K562 (cell line): ENCODE results near the gene C13orf42.

Experiments
- EZH2 ChIP-seq: IDR thresholded peaks from 2 replicates; pipeline ENCODE4 v1.6.1; 2012; ENCODE audit warnings: low read depth, mild to moderate bottlenecking, inconsistent platforms, low read length, borderline replicate concordance
- JUND ChIP-seq, 2 experiments: IDR thresholded peaks; 2 replicates in 1 of 2; 3 replicates in 1 of 2; pipeline ENCODE4 v1.6.1; 2011; ENCODE audit warnings: borderline replicate concordance in 2 of 2, low read depth in 2 of 2, low read length in 2 of 2, improper control_type of control experiment in 1 of 2, missing biosample characterization in 1 of 2, missing genetic modification characterization in 1 of 2, missing genetic modification reagents in 1 of 2
- POLR2G ChIP-seq: fragments of 200-400 bp; formaldehyde crosslinking; IDR thresholded peaks from 2 replicates; pipeline ENCODE4 v1.6.1; 2017; ENCODE audit warnings: low read depth, mild to moderate bottlenecking, antibody characterized with exemption, low read length, moderate library complexity
- RFX5 ChIP-seq: IDR thresholded peaks from 2 replicates; pipeline ENCODE4 v1.6.1; 2011; ENCODE audit warnings: low read depth, mild to moderate bottlenecking, improper control_type of control experiment, low read length
- SRF ChIP-seq, 2 experiments: fragments of 250-450, 450-650 bp in 1 of 2; sonication (Bioruptor Pico) in 1 of 2; sonication (generic) in 1 of 2; formaldehyde crosslinking; IDR thresholded peaks; 2 replicates each; pipeline versions ENCODE4 v1.5.0 to v1.5.1; 2020 to 2022; ENCODE audit warnings: mild to moderate bottlenecking in 1 of 2, missing genetic modification reagents in 1 of 2
- TAF1 ChIP-seq: IDR thresholded peaks from 2 replicates; pipeline ENCODE4 v1.6.1; 2011; ENCODE audit warnings: mild to moderate bottlenecking, low read length, moderate library complexity; ENCODE audit not compliant: insufficient read depth, control insufficient read depth, severe bottlenecking; ENCODE audit errors: extremely low read depth
- ZC3H11A ChIP-seq: IDR thresholded peaks from 2 replicates; pipeline ENCODE4 v1.6.1; 2012; ENCODE audit warnings: low read depth, low read length, improper control_type of control experiment
- TF ChIP-seq, protein P1 (sequence below): sonication (generic); formaldehyde crosslinking; IDR thresholded peaks from 2 replicates; pipeline ENCODE4 v1.8.0; 2023; ENCODE audit warnings: missing genetic modification reagents, mild to moderate bottlenecking, borderline replicate concordance
- TF ChIP-seq, protein P2 (sequence below): fragments of 250-450 bp; sonication (Bioruptor Pico); IDR thresholded peaks from 2 replicates; pipeline ENCODE4 v1.8.0; 2021; ENCODE audit warnings: mild to moderate bottlenecking, moderate library complexity
- TF ChIP-seq, protein P3 (sequence below), 3 experiments: IDR thresholded peaks in 2 of 3; conservative IDR thresholded peaks in 1 of 3; 2 replicates each; pipeline ENCODE4 v1.5.1; 2011 to 2012; ENCODE audit warnings: low read length in 3 of 3, mild to moderate bottlenecking in 3 of 3, control low read depth in 2 of 3, improper control_type of control experiment in 1 of 3, inconsistent platforms in 1 of 3, low read depth in 1 of 3, mixed read lengths in 1 of 3, moderate library complexity in 1 of 3; ENCODE audit not compliant: insufficient read depth in 2 of 3

DNA sequence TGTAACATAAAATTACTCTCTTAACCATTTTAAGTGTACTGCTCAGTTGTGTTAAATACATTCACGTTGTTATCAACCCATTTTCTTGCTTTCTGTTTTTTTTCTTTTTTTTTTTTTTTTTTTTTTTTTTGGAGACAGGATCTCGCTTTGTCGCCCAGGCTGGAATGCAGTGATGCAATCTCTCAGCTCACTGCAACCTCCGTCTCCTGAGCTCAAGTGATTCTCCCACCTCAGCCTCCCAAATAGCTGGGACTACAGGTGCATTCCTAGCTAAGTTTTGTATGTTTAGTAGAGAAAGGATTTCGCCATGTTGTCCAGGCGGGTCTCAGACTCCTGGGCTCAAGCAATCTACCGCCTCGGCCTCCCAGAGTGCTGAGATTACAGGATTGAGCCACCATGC, 42.5 kb upstream of the C13orf42 start:
- no peak for TF ChIP-seq ZC3H11A
- TF ChIP-seq JUND (IDR thresholded peaks at IDR 0.05; ENCODE audit: borderline replicate concordance, low read depth, low read length): no peak
- no peak for TF ChIP-seq JUND (tag; IDR thresholded peaks at IDR 0.05; ENCODE audit: borderline replicate concordance, low read depth, low read length)
- no peak for TF ChIP-seq SRF (CRISPR knock-in tag; IDR thresholded peaks at IDR 0.05)
- TF ChIP-seq, protein P1, sequence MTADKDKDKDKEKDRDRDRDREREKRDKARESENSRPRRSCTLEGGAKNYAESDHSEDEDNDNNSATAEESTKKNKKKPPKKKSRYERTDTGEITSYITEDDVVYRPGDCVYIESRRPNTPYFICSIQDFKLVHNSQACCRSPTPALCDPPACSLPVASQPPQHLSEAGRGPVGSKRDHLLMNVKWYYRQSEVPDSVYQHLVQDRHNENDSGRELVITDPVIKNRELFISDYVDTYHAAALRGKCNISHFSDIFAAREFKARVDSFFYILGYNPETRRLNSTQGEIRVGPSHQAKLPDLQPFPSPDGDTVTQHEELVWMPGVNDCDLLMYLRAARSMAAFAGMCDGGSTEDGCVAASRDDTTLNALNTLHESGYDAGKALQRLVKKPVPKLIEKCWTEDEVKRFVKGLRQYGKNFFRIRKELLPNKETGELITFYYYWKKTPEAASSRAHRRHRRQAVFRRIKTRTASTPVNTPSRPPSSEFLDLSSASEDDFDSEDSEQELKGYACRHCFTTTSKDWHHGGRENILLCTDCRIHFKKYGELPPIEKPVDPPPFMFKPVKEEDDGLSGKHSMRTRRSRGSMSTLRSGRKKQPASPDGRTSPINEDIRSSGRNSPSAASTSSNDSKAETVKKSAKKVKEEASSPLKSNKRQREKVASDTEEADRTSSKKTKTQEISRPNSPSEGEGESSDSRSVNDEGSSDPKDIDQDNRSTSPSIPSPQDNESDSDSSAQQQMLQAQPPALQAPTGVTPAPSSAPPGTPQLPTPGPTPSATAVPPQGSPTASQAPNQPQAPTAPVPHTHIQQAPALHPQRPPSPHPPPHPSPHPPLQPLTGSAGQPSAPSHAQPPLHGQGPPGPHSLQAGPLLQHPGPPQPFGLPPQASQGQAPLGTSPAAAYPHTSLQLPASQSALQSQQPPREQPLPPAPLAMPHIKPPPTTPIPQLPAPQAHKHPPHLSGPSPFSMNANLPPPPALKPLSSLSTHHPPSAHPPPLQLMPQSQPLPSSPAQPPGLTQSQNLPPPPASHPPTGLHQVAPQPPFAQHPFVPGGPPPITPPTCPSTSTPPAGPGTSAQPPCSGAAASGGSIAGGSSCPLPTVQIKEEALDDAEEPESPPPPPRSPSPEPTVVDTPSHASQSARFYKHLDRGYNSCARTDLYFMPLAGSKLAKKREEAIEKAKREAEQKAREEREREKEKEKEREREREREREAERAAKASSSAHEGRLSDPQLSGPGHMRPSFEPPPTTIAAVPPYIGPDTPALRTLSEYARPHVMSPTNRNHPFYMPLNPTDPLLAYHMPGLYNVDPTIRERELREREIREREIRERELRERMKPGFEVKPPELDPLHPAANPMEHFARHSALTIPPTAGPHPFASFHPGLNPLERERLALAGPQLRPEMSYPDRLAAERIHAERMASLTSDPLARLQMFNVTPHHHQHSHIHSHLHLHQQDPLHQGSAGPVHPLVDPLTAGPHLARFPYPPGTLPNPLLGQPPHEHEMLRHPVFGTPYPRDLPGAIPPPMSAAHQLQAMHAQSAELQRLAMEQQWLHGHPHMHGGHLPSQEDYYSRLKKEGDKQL (CRISPR knock-in tag): no peak
- TF ChIP-seq, protein P2, sequence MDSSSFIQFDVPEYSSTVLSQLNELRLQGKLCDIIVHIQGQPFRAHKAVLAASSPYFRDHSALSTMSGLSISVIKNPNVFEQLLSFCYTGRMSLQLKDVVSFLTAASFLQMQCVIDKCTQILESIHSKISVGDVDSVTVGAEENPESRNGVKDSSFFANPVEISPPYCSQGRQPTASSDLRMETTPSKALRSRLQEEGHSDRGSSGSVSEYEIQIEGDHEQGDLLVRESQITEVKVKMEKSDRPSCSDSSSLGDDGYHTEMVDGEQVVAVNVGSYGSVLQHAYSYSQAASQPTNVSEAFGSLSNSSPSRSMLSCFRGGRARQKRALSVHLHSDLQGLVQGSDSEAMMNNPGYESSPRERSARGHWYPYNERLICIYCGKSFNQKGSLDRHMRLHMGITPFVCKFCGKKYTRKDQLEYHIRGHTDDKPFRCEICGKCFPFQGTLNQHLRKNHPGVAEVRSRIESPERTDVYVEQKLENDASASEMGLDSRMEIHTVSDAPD: no peak
- no peak for TF ChIP-seq TAF1
- no peak for TF ChIP-seq POLR2G
- no peak for TF ChIP-seq EZH2
- TF ChIP-seq, protein P3, sequence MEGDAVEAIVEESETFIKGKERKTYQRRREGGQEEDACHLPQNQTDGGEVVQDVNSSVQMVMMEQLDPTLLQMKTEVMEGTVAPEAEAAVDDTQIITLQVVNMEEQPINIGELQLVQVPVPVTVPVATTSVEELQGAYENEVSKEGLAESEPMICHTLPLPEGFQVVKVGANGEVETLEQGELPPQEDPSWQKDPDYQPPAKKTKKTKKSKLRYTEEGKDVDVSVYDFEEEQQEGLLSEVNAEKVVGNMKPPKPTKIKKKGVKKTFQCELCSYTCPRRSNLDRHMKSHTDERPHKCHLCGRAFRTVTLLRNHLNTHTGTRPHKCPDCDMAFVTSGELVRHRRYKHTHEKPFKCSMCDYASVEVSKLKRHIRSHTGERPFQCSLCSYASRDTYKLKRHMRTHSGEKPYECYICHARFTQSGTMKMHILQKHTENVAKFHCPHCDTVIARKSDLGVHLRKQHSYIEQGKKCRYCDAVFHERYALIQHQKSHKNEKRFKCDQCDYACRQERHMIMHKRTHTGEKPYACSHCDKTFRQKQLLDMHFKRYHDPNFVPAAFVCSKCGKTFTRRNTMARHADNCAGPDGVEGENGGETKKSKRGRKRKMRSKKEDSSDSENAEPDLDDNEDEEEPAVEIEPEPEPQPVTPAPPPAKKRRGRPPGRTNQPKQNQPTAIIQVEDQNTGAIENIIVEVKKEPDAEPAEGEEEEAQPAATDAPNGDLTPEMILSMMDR (IDR thresholded peaks at IDR 0.05 in 2 of 3, conservative IDR thresholded peaks at IDR 0.05 in 1 of 3; ENCODE audit: insufficient read depth in 2 of 3, low read depth in 1 of 3, low read length in 3 of 3): no peak
- TF ChIP-seq RFX5: no peak
